NCI-H2081 treated with DMSO at 0.1 percent for 48 hours (cell line): ENCODE data around the gene MYBPC1.

Experiments used
- DNase-seq: peaks from one replicate; lab custom pipeline; 2025; lab: John Stamatoyannopoulos, UW

Gene MYBPC1

GRCh38 chr12:101599771-101600484, 5.2 kb downstream of the MYBPC1 start:
- no peak for DNase-seq

DNA sequence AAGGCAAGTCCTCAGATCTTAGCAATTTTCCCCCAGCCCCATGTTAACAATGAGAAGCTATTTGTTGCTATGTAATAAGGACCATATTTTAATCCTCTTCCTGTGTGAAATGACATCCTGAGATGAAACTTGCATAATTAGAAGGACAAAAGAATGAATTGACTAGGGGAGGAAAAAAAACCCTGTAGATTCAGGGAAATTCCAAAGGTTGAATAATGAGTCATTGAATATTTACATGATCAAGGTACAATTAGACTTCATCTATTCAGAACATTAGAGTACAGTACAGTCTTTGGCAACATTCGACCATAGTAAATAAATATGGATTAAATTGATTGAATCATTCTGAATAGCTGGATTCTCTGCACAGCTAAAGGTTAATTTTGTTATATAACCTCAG, 9.4 kb downstream of the MYBPC1 start:
- no peak for DNase-seq

DNA sequence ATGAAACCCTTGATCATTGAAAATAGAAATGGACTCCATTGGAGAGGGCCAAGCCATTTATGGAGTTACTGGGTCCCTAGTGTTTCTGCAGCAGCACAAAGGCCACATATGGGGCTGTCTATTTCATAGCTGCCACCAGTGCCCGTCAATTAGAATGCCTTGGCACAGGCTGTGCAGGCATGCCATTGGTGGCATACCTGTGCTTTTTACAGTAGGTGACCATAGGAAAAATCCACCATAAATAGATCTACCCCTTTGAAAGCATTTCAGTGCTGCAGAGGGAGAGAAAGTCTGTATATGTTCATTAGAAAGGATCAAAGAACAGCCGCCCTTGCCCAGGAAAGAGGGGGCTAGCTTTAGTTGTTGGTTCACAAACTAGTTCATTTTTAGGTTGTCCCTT, 13.1 kb downstream of the MYBPC1 start:
- no peak for DNase-seq

DNA sequence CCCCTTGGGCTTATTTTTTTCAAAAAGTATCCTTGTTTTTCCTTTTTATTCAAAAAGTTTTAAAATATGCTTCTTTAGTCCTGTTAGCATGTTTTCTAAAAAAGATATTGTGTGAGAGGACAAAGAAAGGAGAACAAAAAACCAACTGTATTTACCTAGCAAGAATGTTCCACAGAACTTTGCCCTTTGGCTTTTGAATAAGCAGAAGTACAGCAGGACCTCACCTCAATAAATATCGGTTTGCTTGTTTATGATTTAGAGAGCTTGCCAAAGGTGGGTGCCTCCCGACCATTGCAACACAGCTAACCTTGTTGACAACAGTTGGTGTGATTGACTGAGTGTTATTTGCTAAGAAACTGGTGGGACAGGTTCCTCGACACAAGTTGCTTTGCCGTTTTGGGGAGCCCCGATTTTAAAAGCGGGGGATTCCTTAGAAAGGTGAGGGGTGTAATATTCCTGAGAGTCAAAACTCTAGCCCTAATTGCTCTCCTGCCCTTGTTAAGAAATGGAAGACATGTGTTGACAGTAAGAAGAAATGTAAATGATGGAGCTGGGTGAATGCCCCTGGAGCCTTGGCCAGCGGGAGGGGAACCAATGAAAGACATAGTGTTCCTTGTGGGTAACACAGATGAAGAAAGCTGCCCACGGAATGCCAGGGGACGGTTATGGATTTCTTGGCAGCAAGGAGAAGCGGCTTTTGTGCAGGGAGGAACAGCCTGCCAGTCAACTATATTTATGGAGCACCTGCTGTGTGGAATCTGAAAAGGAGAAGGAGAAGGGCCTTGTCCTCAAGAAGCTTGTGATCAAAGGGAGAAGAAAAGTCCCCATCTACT, 13.7 kb downstream of the MYBPC1 start:
- no peak for DNase-seq

DNA sequence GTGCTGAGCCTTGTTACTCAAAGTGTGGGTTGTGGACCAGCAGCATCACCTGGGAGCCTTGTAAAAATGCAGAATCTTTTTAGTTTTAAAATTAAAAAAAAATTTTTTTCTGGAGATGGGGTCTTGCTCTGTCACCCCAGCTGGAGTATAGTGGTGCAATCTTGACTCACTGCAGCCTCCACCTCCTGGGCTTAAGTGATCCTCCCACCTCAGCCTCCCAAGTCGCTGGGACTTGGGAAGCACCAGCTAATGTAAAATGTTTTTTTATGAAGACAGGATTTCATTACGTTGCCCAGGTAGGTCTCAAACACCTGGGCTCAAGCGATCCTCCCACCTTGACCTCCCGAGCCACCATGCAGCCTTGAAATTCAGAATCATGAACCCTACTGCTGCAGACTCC, 14.4 kb downstream of the MYBPC1 start:
- DNase-seq = no peak

DNA sequence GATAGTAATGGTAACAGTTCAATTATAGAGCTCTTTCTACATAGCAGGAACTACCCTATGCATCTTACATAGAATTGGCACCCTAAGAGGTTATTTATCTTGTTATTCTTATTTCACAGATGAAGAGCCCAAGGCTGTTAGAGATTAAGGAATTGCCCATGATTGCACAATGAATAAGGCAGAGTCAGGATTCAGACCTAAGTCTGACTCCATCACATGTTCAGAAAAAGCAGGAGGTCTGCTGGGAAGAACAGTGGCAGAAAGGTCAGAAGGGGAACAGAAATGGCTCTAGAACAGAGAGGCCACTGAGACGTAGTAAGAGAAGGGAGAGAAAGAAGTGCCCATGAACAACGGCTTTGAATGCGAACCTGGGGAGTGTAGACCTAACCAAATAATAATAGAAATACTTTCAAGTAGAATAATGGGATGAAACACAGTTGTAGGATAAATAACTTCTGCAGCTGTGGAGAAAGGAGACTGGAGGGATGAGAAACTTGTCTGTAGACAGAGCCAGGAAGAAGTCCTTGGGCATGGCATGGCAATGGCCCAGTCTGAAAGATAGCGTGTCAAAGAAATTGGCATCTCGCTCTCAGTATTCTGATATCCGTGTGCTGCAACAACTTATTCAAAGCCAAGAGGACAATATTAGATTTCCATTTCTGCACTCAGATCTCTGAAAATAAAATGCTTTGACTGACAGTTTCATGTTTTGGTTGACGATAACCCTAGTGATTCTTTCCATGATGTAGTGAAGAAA, 17.6 kb downstream of the MYBPC1 start:
- DNase-seq = no peak

DNA sequence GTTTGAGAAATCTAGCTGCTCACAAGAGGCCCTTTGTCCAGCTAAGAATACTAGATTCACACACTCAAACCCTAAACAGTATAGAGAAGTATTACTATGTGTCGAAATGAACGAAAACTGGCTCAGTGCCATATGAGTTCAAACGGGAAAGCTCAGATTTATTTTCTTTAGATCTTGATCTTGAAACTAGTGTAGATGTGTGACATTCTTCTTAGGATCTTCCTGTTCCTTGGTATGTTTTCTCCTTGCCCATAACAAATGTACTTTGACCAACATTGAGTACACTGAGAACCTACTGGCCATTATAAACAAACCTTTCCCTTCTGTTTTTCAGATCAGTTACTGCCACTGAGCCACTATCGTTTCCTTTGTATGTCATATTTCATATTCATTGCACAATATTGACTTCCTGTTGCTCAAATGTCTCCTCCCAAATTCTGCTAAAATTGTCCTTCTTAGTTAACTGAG, 21.3 kb downstream of the MYBPC1 start:
- no peak for DNase-seq

GRCh38 chr12:101619026-101619786, 24.4 kb downstream of the MYBPC1 start:
- no peak for DNase-seq

GRCh38 chr12:101619858-101620761, 25.3 kb downstream of the MYBPC1 start:
- DNase-seq = peak; percentile 69

DNA sequence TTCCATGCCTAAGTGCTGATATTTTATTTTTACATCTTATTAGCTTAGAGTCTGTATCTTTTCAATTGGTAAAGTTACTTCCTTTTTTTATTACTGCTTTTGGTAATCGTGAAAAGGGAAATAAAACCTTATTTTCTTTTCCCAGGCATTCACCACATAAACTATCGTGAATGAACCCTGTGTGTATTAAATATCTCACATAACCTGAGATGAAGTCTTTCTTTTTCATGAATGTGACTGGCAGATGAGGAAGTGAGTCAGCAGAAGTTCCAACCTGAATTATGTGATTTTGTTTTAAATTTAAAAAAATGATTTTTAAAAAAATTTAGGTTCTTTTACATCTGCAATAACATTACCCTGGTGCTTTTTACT, 26.0 kb downstream of the MYBPC1 start:
- no peak for DNase-seq

DNA sequence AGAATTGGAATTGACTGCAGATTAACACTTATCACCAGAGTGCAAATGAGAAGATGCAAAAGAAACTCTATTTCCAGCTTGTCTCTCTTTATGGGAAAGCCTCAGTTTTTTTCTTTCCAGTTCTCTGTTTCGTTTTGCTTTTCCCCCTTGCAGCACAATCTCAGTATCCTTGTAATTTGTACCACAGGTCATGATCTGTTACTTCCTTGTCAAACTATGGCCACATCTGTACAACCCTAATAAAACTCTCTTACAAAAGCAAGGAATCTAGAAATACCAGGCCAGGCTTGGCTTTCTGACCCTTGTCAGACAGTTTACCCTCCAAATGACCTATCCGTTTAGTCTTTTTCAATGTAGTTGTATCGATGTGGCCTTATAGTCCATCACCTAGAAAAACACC, 33.9 kb downstream of the MYBPC1 start:
- DNase-seq = no peak

DNA sequence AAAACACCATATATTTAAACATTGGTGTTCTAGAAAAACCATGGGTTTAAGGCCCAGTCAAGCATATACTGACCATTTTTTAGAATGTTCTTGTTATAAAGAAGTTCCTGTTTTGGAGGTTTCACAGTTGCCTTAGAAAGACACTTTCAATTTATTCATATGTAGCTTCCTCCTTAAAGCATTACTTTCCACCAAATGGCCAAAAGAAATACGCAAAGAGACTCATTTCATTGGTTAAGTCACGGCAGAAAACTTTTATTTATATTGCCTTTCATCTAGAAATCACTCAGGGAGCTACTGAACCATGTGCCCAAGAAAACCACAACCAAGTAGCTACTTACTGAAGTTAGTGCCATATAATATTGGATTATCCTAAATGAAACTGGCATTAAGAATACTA, 40.0 kb downstream of the MYBPC1 start:
- no peak for DNase-seq

GRCh38 chr12:101637936-101638335, 43.2 kb downstream of the MYBPC1 start:
- DNase-seq = no peak

DNA sequence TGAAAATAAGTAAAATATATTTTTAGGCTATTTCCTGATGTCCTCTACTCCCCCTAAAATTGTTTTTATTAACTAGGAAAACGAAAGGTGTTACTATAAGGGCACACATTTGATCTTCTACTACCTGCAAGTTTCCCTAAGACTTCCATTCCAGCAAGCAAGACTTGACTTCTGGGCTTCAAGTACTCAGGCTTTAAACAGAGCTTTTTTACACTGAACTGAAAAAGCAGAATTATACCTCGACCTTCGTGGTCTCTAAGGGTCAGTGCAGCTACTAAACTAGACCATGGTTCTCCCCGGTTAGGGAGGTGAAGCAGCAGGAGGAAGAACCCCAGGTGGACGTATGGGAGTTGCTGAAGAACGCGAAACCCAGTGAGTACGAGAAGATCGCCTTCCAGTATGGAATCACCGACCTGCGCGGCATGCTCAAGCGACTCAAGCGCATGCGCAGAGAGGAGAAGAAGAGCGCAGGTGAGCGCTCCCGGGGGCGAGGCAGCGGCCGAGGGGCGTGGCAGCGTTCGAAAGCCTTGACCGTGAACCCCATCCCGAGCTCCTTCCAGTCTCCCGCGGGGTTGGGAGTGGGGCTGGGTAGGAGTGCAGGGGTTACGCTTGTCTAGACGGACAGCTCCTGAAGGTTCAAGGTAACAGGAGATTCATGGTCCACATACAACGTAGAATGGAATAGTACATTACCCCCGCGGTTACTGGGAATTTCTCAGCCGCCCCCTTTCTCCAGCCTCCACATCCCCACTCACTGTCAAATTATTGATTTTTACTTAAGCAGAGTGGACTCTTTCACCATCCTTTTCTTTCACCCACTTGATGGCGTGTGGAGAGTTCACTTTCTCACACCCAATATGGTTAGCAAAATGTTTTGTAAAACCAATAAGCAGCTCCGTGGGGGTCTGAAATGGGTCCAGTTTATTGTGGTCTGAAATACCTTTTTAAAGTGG, 47.6 kb downstream of the MYBPC1 start:
- DNase-seq = no peak

GRCh38 chr12:101647711-101648110, 52.9 kb downstream of the MYBPC1 start:
- DNase-seq = no peak

- no peak for DNase-seq
Observed at GRCh38 chr12:101648195-101648594, 53.4 kb downstream of the MYBPC1 start.

DNA sequence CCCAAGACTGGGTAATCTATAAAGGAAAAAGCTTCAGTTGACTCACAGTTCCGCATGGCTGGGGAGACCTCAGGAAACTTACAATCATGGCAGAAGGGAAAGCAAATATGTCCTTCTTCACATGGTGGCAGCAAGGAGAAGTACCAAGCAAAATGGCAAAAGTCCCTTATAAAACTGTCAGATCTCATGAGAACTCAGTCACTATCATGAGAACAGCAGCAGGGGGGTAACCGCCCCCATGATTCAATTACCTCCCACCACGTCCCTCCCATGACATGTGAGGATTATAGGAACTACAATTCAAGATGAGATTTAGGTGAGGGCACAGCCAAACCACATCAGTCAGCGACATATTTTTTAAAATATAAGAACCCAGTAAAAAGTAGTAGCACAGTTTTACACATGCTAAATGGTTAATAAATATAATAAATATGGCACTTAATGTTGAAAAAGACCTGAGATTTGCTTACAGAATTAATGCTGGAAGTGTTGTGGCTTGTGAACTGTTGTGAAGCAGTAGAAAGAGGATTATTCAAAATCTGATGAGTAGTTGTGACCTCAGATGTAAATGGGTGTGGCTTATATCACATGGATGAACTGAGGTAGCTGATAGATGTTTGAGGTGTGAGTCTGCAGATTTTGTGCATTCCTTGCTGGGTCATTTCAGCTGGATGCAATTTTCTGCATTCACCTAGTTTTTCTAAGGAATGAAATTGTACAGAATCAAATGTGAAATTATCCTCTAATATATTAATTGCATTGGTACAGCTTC, 55.8 kb downstream of the MYBPC1 start:
- DNase-seq = no peak

DNA sequence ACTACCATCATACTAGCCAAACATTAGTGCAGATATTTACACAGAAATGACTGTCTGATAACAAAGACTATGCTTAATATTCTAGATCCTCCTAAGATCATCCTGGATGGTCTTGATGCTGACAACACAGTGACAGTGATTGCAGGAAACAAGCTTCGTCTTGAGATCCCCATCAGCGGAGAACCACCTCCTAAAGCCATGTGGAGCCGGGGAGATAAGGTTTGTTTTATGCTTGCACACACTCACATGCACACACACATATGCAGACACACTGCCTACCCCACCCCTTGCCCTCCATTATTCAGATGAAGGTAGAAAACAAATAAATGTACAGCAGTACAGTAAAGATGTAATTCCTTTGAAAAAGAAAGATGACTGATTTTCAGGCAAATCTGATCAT, 58.3 kb downstream of the MYBPC1 start:
- no peak for DNase-seq

DNA sequence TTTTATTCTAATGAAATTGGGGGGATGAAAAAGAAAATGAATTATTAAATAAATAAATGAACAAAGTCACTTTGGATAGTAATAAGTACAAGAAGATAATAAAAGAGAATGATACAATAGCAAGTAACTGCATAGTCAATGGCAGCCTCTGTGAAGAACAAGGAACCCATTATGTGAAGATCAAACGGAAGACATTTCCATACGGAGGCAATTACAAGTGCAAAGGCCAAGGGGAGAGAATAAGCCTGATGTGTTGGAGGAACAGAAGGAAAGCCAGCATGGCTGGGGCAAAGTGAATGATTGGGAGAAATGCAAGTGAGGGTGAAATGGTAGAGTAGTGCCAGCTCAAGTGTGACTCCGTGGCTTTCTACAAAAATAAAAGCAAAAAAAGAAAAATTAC, 58.7 kb downstream of the MYBPC1 start:
- no peak for DNase-seq
